Measurements from ENCODE around the gene MEIOSIN. TPM values are rescaled to one million over a fixed set of nuclear protein-coding genes. Genes with fewer than 3 reads are reported as not detected.
A peak's percentile ranks its signal among the peaks of the same experiment; 100 is the strongest.

Gene MEIOSIN
- total and polyA plus RNA-seq, 2 of the 13 experiments (the other 11 are each of a cell fraction or from before 2014, with no cell fraction given), result not detected

DNA sequence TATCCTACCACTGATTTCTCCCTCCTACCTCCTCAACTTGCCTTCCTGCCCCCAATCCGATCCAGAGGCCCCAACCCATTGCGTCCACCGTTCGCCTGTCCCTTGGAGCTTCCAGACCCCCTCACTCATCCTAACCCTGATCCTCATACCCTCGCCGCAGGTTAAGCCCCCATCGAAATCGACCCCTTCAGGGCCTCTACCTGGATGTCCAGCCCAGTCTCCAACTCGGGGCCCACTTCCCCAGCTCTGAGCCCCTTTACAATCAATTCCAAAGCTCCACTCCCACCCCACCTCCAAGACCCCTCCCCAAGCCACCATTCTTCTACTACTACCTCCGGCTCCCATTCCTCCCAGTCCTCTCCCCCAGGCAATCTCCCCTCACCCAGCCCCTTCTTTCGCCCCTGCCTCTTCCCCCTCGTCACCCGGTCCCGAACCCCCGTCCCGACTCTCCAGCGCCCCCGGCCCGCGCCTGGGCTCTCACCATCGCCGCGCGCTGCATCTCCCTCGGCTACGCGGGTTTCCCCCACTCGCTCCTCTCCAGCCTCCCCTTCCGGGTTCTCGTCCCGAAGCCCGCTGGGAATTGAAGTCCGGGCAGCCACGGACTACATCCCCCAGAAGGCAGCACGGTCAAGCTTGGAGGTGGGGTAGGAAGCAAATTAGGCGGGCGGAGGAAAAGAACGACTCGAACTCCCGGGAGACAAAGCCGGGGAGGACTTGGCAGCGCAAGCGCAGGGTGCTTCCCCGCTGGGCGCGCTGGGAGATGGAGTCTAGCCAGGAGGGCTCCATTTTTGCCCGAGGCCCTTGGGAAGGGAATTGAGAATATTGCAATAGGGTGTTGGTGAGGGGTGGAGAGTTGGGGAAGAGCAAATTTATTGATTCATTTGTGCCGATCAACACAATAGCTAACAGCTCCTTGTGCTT is 2.6 kb upstream of the MEIOSIN start, which contains the start of gene FBXO46 (continued):
- TF ChIP-seq, protein P1, sequence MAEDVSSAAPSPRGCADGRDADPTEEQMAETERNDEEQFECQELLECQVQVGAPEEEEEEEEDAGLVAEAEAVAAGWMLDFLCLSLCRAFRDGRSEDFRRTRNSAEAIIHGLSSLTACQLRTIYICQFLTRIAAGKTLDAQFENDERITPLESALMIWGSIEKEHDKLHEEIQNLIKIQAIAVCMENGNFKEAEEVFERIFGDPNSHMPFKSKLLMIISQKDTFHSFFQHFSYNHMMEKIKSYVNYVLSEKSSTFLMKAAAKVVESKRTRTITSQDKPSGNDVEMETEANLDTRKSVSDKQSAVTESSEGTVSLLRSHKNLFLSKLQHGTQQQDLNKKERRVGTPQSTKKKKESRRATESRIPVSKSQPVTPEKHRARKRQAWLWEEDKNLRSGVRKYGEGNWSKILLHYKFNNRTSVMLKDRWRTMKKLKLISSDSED (CRISPR knock-in tag; IDR thresholded peaks at IDR 0.05), result no peak
- no peak for TF ChIP-seq ZNF331 (CRISPR knock-in tag; IDR thresholded peaks at IDR 0.05)
- TF ChIP-seq, protein P2, sequence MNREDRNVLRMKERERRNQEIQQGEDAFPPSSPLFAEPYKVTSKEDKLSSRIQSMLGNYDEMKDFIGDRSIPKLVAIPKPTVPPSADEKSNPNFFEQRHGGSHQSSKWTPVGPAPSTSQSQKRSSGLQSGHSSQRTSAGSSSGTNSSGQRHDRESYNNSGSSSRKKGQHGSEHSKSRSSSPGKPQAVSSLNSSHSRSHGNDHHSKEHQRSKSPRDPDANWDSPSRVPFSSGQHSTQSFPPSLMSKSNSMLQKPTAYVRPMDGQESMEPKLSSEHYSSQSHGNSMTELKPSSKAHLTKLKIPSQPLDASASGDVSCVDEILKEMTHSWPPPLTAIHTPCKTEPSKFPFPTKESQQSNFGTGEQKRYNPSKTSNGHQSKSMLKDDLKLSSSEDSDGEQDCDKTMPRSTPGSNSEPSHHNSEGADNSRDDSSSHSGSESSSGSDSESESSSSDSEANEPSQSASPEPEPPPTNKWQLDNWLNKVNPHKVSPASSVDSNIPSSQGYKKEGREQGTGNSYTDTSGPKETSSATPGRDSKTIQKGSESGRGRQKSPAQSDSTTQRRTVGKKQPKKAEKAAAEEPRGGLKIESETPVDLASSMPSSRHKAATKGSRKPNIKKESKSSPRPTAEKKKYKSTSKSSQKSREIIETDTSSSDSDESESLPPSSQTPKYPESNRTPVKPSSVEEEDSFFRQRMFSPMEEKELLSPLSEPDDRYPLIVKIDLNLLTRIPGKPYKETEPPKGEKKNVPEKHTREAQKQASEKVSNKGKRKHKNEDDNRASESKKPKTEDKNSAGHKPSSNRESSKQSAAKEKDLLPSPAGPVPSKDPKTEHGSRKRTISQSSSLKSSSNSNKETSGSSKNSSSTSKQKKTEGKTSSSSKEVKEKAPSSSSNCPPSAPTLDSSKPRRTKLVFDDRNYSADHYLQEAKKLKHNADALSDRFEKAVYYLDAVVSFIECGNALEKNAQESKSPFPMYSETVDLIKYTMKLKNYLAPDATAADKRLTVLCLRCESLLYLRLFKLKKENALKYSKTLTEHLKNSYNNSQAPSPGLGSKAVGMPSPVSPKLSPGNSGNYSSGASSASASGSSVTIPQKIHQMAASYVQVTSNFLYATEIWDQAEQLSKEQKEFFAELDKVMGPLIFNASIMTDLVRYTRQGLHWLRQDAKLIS (CRISPR knock-in tag; IDR thresholded peaks at IDR 0.05), result no peak
- no peak for TF ChIP-seq ZNF776 (CRISPR knock-in tag; IDR thresholded peaks at IDR 0.05)
- TF ChIP-seq PHB2 (IDR thresholded peaks at IDR 0.05; ENCODE audit: partially characterized antibody), result no peak
- TF ChIP-seq NCOA2 (CRISPR knock-in tag; IDR thresholded peaks at IDR 0.05), result no peak
- TF ChIP-seq ADNP (CRISPR knock-in tag; IDR thresholded peaks at IDR 0.05), result no peak
- TF ChIP-seq, protein P3, sequence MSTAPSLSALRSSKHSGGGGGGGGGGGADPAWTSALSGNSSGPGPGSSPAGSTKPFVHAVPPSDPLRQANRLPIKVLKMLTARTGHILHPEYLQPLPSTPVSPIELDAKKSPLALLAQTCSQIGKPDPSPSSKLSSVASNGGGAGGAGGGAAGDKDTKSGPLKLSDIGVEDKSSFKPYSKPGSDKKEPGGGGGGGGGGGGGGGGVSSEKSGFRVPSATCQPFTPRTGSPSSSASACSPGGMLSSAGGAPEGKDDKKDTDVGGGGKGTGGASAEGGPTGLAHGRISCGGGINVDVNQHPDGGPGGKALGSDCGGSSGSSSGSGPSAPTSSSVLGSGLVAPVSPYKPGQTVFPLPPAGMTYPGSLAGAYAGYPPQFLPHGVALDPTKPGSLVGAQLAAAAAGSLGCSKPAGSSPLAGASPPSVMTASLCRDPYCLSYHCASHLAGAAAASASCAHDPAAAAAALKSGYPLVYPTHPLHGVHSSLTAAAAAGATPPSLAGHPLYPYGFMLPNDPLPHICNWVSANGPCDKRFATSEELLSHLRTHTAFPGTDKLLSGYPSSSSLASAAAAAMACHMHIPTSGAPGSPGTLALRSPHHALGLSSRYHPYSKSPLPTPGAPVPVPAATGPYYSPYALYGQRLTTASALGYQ (CRISPR knock-in tag; IDR thresholded peaks at IDR 0.05), result no peak
- peak; percentile 53; the same call in 1 of the 2 replicates for TF ChIP-seq CBX5 (CRISPR knock-in tag; IDR thresholded peaks at IDR 0.05; ENCODE audit: borderline replicate concordance)
- TF ChIP-seq DPF2 (CRISPR knock-in tag; IDR thresholded peaks at IDR 0.05; ENCODE audit: borderline replicate concordance, low read depth), result no peak
- no peak for TF ChIP-seq ZNF274 (CRISPR knock-in tag; IDR thresholded peaks at IDR 0.05)
- TF ChIP-seq, protein P4, sequence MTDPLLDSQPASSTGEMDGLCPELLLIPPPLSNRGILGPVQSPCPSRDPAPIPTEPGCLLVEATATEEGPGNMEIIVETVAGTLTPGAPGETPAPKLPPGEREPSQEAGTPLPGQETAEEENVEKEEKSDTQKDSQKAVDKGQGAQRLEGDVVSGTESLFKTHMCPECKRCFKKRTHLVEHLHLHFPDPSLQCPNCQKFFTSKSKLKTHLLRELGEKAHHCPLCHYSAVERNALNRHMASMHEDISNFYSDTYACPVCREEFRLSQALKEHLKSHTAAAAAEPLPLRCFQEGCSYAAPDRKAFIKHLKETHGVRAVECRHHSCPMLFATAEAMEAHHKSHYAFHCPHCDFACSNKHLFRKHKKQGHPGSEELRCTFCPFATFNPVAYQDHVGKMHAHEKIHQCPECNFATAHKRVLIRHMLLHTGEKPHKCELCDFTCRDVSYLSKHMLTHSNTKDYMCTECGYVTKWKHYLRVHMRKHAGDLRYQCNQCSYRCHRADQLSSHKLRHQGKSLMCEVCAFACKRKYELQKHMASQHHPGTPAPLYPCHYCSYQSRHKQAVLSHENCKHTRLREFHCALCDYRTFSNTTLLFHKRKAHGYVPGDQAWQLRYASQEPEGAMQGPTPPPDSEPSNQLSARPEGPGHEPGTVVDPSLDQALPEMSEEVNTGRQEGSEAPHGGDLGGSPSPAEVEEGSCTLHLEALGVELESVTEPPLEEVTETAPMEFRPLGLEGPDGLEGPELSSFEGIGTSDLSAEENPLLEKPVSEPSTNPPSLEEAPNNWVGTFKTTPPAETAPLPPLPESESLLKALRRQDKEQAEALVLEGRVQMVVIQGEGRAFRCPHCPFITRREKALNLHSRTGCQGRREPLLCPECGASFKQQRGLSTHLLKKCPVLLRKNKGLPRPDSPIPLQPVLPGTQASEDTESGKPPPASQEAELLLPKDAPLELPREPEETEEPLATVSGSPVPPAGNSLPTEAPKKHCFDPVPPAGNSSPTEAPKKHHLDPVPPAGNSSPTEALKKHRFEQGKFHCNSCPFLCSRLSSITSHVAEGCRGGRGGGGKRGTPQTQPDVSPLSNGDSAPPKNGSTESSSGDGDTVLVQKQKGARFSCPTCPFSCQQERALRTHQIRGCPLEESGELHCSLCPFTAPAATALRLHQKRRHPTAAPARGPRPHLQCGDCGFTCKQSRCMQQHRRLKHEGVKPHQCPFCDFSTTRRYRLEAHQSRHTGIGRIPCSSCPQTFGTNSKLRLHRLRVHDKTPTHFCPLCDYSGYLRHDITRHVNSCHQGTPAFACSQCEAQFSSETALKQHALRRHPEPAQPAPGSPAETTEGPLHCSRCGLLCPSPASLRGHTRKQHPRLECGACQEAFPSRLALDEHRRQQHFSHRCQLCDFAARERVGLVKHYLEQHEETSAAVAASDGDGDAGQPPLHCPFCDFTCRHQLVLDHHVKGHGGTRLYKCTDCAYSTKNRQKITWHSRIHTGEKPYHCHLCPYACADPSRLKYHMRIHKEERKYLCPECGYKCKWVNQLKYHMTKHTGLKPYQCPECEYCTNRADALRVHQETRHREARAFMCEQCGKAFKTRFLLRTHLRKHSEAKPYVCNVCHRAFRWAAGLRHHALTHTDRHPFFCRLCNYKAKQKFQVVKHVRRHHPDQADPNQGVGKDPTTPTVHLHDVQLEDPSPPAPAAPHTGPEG (CRISPR knock-in tag; IDR thresholded peaks at IDR 0.05), result no peak
- no peak for TF ChIP-seq ZNF674 (CRISPR knock-in tag; IDR thresholded peaks at IDR 0.05; ENCODE audit: low read depth)
- TF ChIP-seq SMAD1 (CRISPR knock-in tag; IDR thresholded peaks at IDR 0.05; ENCODE audit: borderline replicate concordance, low read depth), result no peak

Measured in HepG2 (cell line).